Amniotic epithelial cell (primary cell): Measurements from ENCODE around the gene TBC1D5.

ENCODE experiments used
- DNase-seq: peaks from one replicate; pipeline ENCODE4 v3.0.0-alpha.2; 2010; ENCODE audit warnings: low read depth

The TBC1D5 gene

GRCh38 chr3:17302170-17302569, 440.3 kb downstream of the TBC1D5 start:
- no peak for DNase-seq

DNA sequence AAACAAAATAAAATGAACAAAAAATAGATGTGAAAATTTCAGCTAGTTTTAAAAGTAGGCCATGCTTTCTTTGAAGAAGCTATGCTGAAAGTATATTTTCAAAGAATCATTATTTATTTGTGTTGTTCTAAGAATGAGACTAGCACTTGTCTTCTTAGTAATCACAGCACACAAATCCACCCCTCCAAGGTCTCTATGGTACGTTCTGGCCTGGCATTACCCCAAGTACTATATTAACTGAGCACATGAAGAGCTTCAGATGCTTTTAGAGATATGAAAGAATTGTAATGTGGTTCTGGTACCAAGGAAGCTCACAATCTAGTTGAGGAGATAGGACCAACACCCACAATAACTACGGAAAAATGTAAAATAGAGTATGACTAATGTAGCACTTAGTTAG, 441.2 kb downstream of the TBC1D5 start:
- peak; percentile 66 for DNase-seq

GRCh38 chr3:17300441-17300840, 442.0 kb downstream of the TBC1D5 start:
- no peak for DNase-seq

DNA sequence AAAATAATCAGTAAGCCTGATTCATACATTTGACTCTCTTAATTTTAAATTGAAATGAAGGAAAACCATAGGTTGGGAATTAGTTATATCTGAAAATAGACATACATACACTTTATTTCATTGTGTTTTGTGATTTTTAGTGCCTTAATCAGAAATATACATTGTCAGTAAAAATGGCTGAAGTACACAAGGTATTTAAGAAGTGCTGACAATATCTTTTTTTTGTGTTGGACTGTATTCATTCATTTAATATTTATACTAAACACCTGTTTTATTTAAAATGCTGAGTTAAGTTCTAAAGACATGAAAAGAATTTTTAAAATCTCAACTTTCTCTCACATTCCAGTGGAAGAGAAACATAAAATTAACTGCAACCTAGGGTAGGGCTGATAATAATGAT, 444.4 kb downstream of the TBC1D5 start:
- DNase-seq = no peak

DNA sequence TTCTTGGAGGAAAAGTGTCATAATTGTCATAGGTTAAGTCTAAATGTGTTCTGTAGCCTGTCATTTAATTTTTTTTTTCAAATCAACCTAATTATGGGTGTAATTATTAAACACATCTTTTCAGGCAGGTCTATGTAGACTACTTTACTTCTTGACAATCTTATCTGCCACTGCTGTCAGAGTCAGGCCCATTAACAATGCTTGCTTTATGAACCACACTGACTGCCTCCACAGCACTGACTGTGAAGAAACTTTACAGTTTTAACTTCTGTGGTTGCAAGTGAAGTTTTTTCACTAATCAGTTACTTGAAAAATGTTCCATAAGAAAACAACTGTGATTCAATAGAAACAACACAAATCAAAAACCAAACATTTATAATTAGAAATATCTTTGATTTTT, 449.9 kb downstream of the TBC1D5 start:
- DNase-seq = peak; percentile 47

GRCh38 chr3:17290894-17291293, 451.5 kb downstream of the TBC1D5 start:
- DNase-seq = peak; percentile 19

DNA sequence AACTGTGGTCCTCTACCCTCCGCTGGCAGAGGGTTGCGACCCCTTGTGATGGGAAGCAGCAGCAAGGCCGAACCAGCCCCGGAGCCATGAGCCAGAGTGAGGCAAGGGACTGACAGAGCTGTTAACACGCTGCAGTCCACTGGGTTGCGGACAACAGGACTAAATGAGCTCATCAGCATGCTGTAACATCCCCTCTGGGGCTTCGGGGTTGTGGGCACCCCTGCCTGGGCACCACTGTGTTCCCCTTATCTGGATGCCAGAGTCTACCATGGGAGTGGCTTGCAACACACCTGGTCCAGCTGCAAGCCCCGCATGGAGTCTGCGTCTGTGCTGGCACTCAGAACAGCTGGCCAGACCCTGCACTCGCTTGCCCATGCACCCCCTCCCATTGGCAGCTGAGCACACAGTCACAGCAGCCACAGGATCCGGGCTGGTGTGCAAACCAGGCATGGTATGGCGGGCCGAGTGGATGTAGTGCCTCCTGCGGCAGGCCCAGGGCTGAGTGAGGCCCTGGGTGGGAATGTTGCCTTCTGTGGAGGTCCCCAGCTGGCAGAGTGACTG, 453.5 kb downstream of the TBC1D5 start:
- no peak for DNase-seq

- DNase-seq = peak; percentile 80
Observed at GRCh38 chr3:17287006-17287689, 455.3 kb downstream of the TBC1D5 start.

- DNase-seq = no peak
Observed at GRCh38 chr3:17278006-17278405, 464.4 kb downstream of the TBC1D5 start.

GRCh38 chr3:17266846-17267245, 475.6 kb downstream of the TBC1D5 start:
- no peak for DNase-seq

GRCh38 chr3:17261627-17262369, 480.6 kb downstream of the TBC1D5 start:
- DNase-seq = no peak

- no peak for DNase-seq
Observed at GRCh38 chr3:17260257-17260656, 482.2 kb downstream of the TBC1D5 start.

GRCh38 chr3:17259685-17260084, 482.7 kb downstream of the TBC1D5 start:
- DNase-seq = no peak

- DNase-seq = peak; percentile 29
Observed at GRCh38 chr3:17258823-17259436, 483.5 kb downstream of the TBC1D5 start.

DNA sequence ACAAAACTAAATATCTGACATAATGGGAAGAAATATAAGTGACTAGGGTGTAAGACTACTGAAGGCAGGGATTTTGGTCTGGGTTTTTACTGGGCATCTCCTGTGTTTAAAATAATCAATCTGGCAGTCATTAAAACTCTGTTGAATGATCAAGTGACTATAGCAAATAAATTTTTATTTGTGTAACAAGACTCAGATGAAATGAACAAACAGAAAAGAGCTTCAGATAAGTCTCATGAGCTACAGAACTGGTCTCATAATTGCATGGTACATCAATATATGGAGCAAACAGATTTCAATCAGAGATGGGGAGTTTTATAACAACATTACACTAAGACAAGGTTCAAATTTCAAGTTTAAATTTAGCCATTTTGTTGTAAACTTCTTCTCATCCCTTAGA, 485.2 kb downstream of the TBC1D5 start:
- DNase-seq = no peak

DNA sequence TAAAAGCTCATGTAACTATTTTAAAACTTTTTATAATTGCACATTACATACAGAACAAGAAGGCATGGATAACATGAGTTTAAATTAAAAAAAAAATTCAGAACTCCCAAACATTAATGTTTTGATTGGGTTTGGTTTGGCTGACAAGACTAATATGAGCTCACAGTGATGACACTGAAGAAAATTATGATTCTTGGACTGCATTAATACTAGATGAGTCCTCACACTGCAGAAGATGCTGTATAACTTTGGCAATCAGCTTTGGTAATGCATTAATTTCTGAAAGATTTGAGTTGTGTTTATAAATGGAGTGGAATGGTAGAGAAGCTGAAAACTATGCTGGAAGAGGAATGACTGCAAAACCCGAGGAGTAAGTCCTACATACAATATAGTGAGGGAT, 498.8 kb downstream of the TBC1D5 start:
- no peak for DNase-seq

DNA sequence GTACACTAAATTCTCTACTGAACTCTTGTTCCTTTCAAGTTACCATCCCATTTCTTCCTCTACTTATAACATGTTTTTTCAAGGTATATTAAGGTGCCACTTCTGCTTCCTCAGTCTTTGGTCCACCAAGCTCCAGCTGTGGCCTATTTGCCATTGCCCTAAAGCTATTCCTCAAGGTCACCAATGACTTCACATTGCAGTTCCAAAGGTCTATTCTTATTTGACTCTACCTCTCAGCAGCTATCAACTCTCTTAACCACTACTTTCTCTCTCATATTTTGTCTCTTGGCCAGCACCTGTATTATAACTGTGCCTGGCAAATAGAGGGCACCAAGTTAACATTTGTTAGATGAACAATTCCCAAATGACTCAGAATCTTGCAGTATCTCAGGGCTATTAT, 503.0 kb downstream of the TBC1D5 start:
- no peak for DNase-seq

DNA sequence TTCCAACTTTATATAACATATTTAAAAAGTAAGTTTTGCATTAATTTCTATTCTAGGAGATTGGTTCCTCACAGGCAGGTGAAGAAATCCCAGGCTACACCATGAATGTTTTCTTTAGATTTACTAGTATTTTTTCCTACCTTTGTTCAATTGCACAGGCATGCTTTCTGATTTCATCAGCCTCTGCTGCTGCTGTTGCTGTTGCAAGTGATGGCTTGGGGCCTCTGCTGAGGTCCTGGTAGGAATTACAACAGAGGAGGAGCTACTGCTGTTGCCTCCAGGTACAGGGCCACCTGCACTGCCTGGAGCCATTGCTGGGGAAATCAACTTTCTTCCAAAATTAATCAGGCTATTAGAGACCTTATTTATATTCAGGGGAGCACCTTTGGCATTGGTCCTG, 504.4 kb downstream of the TBC1D5 start:
- DNase-seq = no peak

DNA sequence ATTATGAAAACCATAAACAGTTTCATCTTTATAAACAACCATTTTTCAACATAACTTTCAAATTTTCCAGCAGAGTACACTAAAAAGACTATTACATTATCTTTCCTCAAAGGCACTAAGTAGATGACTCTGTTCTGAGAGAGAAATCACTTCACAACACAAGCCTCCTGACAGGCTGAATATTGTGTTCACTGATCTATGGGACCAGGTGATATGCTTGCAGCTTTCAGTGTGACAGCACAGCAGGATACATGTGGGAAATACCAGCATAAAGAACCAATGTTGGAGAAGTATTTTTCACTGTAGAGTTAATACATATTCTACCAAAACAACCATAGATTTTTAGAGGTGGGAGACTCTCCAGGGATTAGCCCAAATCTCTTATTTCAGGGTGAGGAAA, 507.1 kb downstream of the TBC1D5 start:
- no peak for DNase-seq

DNA sequence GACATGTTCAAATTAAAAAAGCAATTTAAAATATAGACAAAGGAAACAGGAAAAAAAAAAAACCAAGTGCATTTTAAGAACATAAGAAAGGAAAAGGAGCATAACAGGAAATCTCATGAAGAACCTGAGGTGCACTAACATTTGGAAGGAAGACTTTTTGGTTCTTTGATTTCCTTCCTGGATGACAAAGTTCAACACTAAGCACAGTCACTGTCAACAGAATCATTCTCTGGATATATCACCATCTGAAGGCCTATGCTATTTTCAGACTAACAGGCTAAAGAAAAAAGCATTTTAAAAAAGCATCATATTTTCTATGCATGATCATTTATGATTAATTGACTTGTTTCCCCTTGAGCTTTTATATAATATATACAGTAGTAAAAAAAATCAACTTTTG, 508.0 kb downstream of the TBC1D5 start:
- no peak for DNase-seq

DNA sequence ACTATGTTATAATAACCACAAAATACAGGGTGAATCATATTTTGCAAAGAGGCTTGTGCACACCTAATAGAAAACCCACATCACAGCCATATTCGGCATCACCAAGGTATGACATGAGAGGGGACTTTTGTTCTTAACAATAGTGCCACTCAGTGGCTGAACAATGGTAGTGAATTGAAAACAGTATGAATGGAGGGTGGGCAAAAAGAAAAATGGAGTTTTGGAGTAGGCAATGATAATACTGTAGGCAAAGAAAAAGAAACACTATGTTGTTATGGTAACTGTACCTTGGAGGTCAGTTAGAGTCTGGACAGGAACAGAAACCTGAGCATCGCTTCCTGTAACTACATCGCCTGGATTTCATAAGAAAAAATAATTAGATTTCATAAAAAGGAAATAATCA, 509.0 kb downstream of the TBC1D5 start:
- peak; percentile 50 for DNase-seq

GRCh38 chr3:17232442-17232841, 510.0 kb downstream of the TBC1D5 start:
- DNase-seq = no peak
